Activated naive CD8-positive, alpha-beta T cell treated with anti-CD3 and anti-CD28 coated beads, Interleukin-2, amount 50 U/mL, for 24 hours (primary cell): ENCODE data around the gene PPEF2.
"Not testable (repeated sequence)": the region's sequence is repeated elsewhere in the genome, so short reads cannot be mapped to it uniquely, and the experiment has no call there.

Experiments
- ATAC-seq: fragments of 150-1000 bp; cut with Tn5 transposase; one replicate; pipeline ENCODE4 v1.10.0; 2021
- DNase-seq: peaks from one replicate; pipeline ENCODE4 v3.0.0; 2021
- H3K27ac Mint-ChIP-seq: one replicate; pipeline ENCODE4 v1.8.0; 2021; ENCODE audit warnings: mild to moderate bottlenecking, mixed read lengths
- H3K27me3 Mint-ChIP-seq: one replicate; pipeline ENCODE4 v1.8.0; 2021; ENCODE audit warnings: mixed read lengths
- H3K36me3 Mint-ChIP-seq: one replicate; pipeline ENCODE4 v1.8.0; 2021; ENCODE audit warnings: low read depth, mixed read lengths
- H3K4me1 Mint-ChIP-seq: one replicate; pipeline ENCODE4 v1.8.0; 2021; ENCODE audit warnings: mixed read lengths
- H3K4me3 Mint-ChIP-seq: one replicate; pipeline ENCODE4 v1.8.0; 2021; ENCODE audit warnings: mild to moderate bottlenecking, moderate library complexity, mixed read lengths
- H3K9me3 Mint-ChIP-seq: one replicate; pipeline ENCODE4 v1.8.0; 2021; ENCODE audit warnings: mixed read lengths

The PPEF2 gene

GRCh38 chr4:75912968-75913367 is 10.7 kb upstream of the PPEF2 start:
- Mint-ChIP-seq H3K36me3 (peaks cover 21% of the 10 kb centered on the region), H3K4me1 (no peaks in the 10 kb centered on the region), H3K9me3 (peaks cover 10% of the 10 kb centered on the region), H3K27me3 (no peaks in the 10 kb centered on the region), H3K4me3 (no peak overlapping the region), H3K27ac (no peak overlapping the region)
- ATAC-seq (no peak), DNase-seq (no peak)

- H3K4me3 Mint-ChIP-seq, H3K27me3 Mint-ChIP-seq, H3K27ac Mint-ChIP-seq, H3K4me1 Mint-ChIP-seq, ATAC-seq, DNase-seq: not testable (repeated sequence)
- peaks cover 19% of the 10 kb centered on the region for H3K36me3 Mint-ChIP-seq
- H3K9me3 Mint-ChIP-seq: peaks cover 10% of the 10 kb centered on the region
Measured at GRCh38 chr4:75910831-75911230, 8.6 kb upstream of the PPEF2 start.

GRCh38 chr4:75909405-75909804 is 7.2 kb upstream of the PPEF2 start:
- no peak for DNase-seq
- Mint-ChIP-seq H3K27me3 (no peaks in the 10 kb centered on the region), H3K36me3 (peaks cover 19% of the 10 kb centered on the region), H3K9me3 (peaks cover 10% of the 10 kb centered on the region), H3K27ac (no peak overlapping the region), H3K4me3 (no peak overlapping the region), H3K4me1 (no peaks in the 10 kb centered on the region)
- no peak for ATAC-seq

- Mint-ChIP-seq H3K4me3 (no peak overlapping the region), H3K9me3 (peaks cover 10% of the 10 kb centered on the region), H3K36me3 (peaks cover 19% of the 10 kb centered on the region), H3K4me1 (no peaks in the 10 kb centered on the region), H3K27ac (no peak overlapping the region), H3K27me3 (no peaks in the 10 kb centered on the region)
- ATAC-seq: no peak
- no peak for DNase-seq
Measured at GRCh38 chr4:75908555-75908954, 6.3 kb upstream of the PPEF2 start.

- Mint-ChIP-seq H3K36me3 (peaks cover 16% of the 10 kb centered on the region), H3K27me3 (no peaks in the 10 kb centered on the region), H3K9me3 (peaks cover 10% of the 10 kb centered on the region), H3K27ac (no peak overlapping the region), H3K4me1 (no peaks in the 10 kb centered on the region), H3K4me3 (no peak overlapping the region)
- no peak for ATAC-seq
- no peak for DNase-seq
Measured at GRCh38 chr4:75907966-75908365, 5.7 kb upstream of the PPEF2 start.

- ATAC-seq: no peak
- Mint-ChIP-seq H3K9me3 (no peaks in the 10 kb centered on the region), H3K36me3 (no peaks in the 10 kb centered on the region), H3K27me3 (peaks cover 2% of the 10 kb centered on the region), H3K27ac (no peak overlapping the region), H3K4me3 (no peak overlapping the region), H3K4me1 (peaks cover 4% of the 10 kb centered on the region)
- no peak for DNase-seq
Measured at GRCh38 chr4:75904076-75904475, 1.8 kb upstream of the PPEF2 start.

- DNase-seq: no peak
- no peak overlapping the region for H3K27ac Mint-ChIP-seq
- peaks cover 2% of the 10 kb centered on the region for H3K27me3 Mint-ChIP-seq
- H3K4me1 Mint-ChIP-seq: peaks cover 4% of the 10 kb centered on the region
- no peak for ATAC-seq
- H3K4me3 Mint-ChIP-seq: no peak overlapping the region
- H3K36me3 Mint-ChIP-seq: no peaks in the 10 kb centered on the region
- no peaks in the 10 kb centered on the region for H3K9me3 Mint-ChIP-seq
Measured at GRCh38 chr4:75898536-75898935, 3.7 kb downstream of the PPEF2 start.

- DNase-seq (no peak), ATAC-seq (peak; percentile 49)
- Mint-ChIP-seq H3K4me3 (no peak overlapping the region), H3K36me3 (no peaks in the 10 kb centered on the region), H3K27ac (no peak overlapping the region), H3K9me3 (no peaks in the 10 kb centered on the region), H3K4me1 (no peaks in the 10 kb centered on the region), H3K27me3 (no peaks in the 10 kb centered on the region)
Measured at GRCh38 chr4:75895744-75896314, 6.4 kb downstream of the PPEF2 start.

- no peak overlapping the region for H3K4me3 Mint-ChIP-seq
- no peak for DNase-seq
- H3K36me3 Mint-ChIP-seq: no peaks in the 10 kb centered on the region
- no peak overlapping the region for H3K27ac Mint-ChIP-seq
- no peaks in the 10 kb centered on the region for H3K4me1 Mint-ChIP-seq
- ATAC-seq: no peak
- no peaks in the 10 kb centered on the region for H3K9me3 Mint-ChIP-seq
- no peaks in the 10 kb centered on the region for H3K27me3 Mint-ChIP-seq
Measured at GRCh38 chr4:75892508-75892907, 9.7 kb downstream of the PPEF2 start.

GRCh38 chr4:75891611-75892010 is 10.6 kb downstream of the PPEF2 start:
- Mint-ChIP-seq H3K4me3 (no peak overlapping the region), H3K9me3 (no peaks in the 10 kb centered on the region), H3K36me3 (no peaks in the 10 kb centered on the region), H3K4me1 (no peaks in the 10 kb centered on the region), H3K27ac (no peak overlapping the region), H3K27me3 (no peaks in the 10 kb centered on the region)
- ATAC-seq (no peak), DNase-seq (no peak)

- H3K27ac Mint-ChIP-seq: no peak overlapping the region
- DNase-seq (no peak), ATAC-seq (no peak)
- H3K36me3 Mint-ChIP-seq: no peaks in the 10 kb centered on the region
- H3K9me3 Mint-ChIP-seq: no peaks in the 10 kb centered on the region
- no peaks in the 10 kb centered on the region for H3K27me3 Mint-ChIP-seq
- no peaks in the 10 kb centered on the region for H3K4me1 Mint-ChIP-seq
- no peak overlapping the region for H3K4me3 Mint-ChIP-seq
Measured at GRCh38 chr4:75889537-75890199, 12.6 kb downstream of the PPEF2 start.

GRCh38 chr4:75886104-75886503 is 16.1 kb downstream of the PPEF2 start:
- Mint-ChIP-seq H3K9me3 (no peaks in the 10 kb centered on the region), H3K36me3 (no peaks in the 10 kb centered on the region), H3K4me3 (no peak overlapping the region), H3K4me1 (no peaks in the 10 kb centered on the region), H3K27me3 (peaks cover 2% of the 10 kb centered on the region), H3K27ac (no peak overlapping the region)
- ATAC-seq (no peak), DNase-seq (no peak)

- Mint-ChIP-seq H3K36me3 (no peaks in the 10 kb centered on the region), H3K4me3 (no peak overlapping the region), H3K27ac (no peak overlapping the region), H3K9me3 (no peaks in the 10 kb centered on the region), H3K27me3 (peaks cover 2% of the 10 kb centered on the region), H3K4me1 (no peaks in the 10 kb centered on the region)
- ATAC-seq (no peak), DNase-seq (no peak)
Measured at GRCh38 chr4:75881476-75881875, 20.8 kb downstream of the PPEF2 start.

GRCh38 chr4:75880278-75880677 is 22.0 kb downstream of the PPEF2 start:
- H3K4me1 Mint-ChIP-seq: no peaks in the 10 kb centered on the region
- no peaks in the 10 kb centered on the region for H3K36me3 Mint-ChIP-seq
- no peak for ATAC-seq
- no peak for DNase-seq
- no peak overlapping the region for H3K27ac Mint-ChIP-seq
- no peak overlapping the region for H3K4me3 Mint-ChIP-seq
- H3K27me3 Mint-ChIP-seq: peaks cover 2% of the 10 kb centered on the region
- no peaks in the 10 kb centered on the region for H3K9me3 Mint-ChIP-seq

- Mint-ChIP-seq H3K4me1 (no peaks in the 10 kb centered on the region), H3K4me3 (no peak overlapping the region), H3K9me3 (no peaks in the 10 kb centered on the region), H3K36me3 (no peaks in the 10 kb centered on the region), H3K27ac (no peak overlapping the region), H3K27me3 (peaks cover 2% of the 10 kb centered on the region)
- no peak for ATAC-seq
- no peak for DNase-seq
Measured at GRCh38 chr4:75878246-75878756, 24.0 kb downstream of the PPEF2 start.
